HepG2 (cell line): ENCODE results near the gene GRM8. TPM values are rescaled to one million over a fixed set of nuclear protein-coding genes. Genes with fewer than 3 reads are reported as not detected.

Source experiments
- ATAC-seq: fragments of 200-7000 bp; cut with Tn5 transposase; 3 replicates; pipeline ENCODE4 v1.9.1; 2020; ENCODE audit warnings: mild to moderate bottlenecking, moderate library complexity
- BruUV-seq: library from RNA; stranded (reverse); fragments of 400-500 nt; replicated peaks from 2 replicates; lab custom pipeline; 2021; lab: Mats Ljungman, UMichigan
- CTCF ChIA-PET: fragments of 300-600 bp; formaldehyde crosslinking; extraction: SDS; loops from one replicate; lab custom pipeline; 2021; ENCODE audit warnings: low total read pairs, inconsistent platforms, low intra/inter-chr PET ratio; lab: Yijun Ruan, JAX
- POLR2A ChIA-PET: fragments of 350-600 bp; sonication (Branson Sonifier 250); formaldehyde crosslinking; loops from one replicate; lab custom pipeline; 2020; ENCODE audit warnings: antibody characterized with exemption, inconsistent platforms; lab: Yijun Ruan, JAX
- DNase-seq: peaks from one replicate; pipeline ENCODE4 v3.0.0-alpha.2; 2015; ENCODE audit warnings: low spot score
- FAIRE-seq: peaks from 3 replicates; lab custom pipeline; 2011; peaks lifted over from hg19 to GRCh38; lab: Jason Lieb, UNC
- H2AFZ ChIP-seq: one replicate; pipeline ENCODE4 v1.6.1; 2011; ENCODE audit warnings: low read length, inconsistent platforms
- H3K27ac ChIP-seq: fragments of 300-600 bp; 3 replicates; pipeline ENCODE4 v1.8.0; 2011; ENCODE audit warnings: mixed run types, mild to moderate bottlenecking, mixed read lengths, low read length, inconsistent platforms; ENCODE audit not compliant: insufficient read depth; ENCODE audit errors: extremely low read length
- H3K27me3 ChIP-seq, 2 experiments: fragments of 200-600 bp in 1 of 2; 2 replicates in 1 of 2; 3 replicates in 1 of 2; pipeline versions ENCODE4 v1.6.0 to v1.8.0; 2011; ENCODE audit warnings: low read length in 2 of 2, mild to moderate bottlenecking in 2 of 2, moderate library complexity in 2 of 2, inconsistent platforms in 1 of 2; ENCODE audit not compliant: insufficient read depth in 2 of 2, control insufficient read depth in 1 of 2
- H3K36me3 ChIP-seq, 2 experiments: fragments of 200-600 bp in 1 of 2; replicated peaks in 1 of 2; 2 replicates in 1 of 2; 3 replicates in 1 of 2; pipeline versions ENCODE4 v1.5.1 to v1.8.0; 2011; ENCODE audit warnings: low read length in 2 of 2, inconsistent platforms in 1 of 2; ENCODE audit not compliant: insufficient read depth in 2 of 2, control insufficient read depth in 1 of 2
- H3K4me1 ChIP-seq: 2 replicates; pipeline ENCODE4 v1.5.1; 2012; ENCODE audit warnings: low read length, inconsistent platforms; ENCODE audit not compliant: insufficient read depth
- H3K4me2 ChIP-seq: 2 replicates; pipeline ENCODE4 v1.6.0; 2011; ENCODE audit warnings: low read depth, low read length, inconsistent platforms
- H3K4me3 ChIP-seq, 3 experiments: fragments of 200-600 bp in 1 of 3; sonication (generic), shearing (Covaris generic) in 1 of 3; replicated peaks in 1 of 3; 2 replicates each; pipeline ENCODE4 v1.5.1; 2011 to 2016; ENCODE audit warnings: low read length in 3 of 3, inconsistent platforms in 2 of 3, low read depth in 2 of 3, mild to moderate bottlenecking in 2 of 3, control low read depth in 1 of 3, mixed read lengths in 1 of 3; ENCODE audit not compliant: insufficient read depth in 1 of 3
- H3K79me2 ChIP-seq: one replicate; pipeline ENCODE4 v1.6.1; 2011; ENCODE audit warnings: low read length, inconsistent platforms; ENCODE audit not compliant: insufficient read depth
- H3K9ac ChIP-seq: 2 replicates; pipeline ENCODE4 v1.6.0; 2011; ENCODE audit warnings: mild to moderate bottlenecking, low read depth, low read length, inconsistent platforms; ENCODE audit not compliant: insufficient read depth
- H3K9me3 ChIP-seq: 2 replicates; pipeline ENCODE4 v1.5.1; 2012; ENCODE audit warnings: mild to moderate bottlenecking, low read length
- H4K20me1 ChIP-seq: 2 replicates; pipeline ENCODE4 v1.6.0; 2011; ENCODE audit warnings: inconsistent platforms, mild to moderate bottlenecking, low read length, moderate library complexity; ENCODE audit not compliant: insufficient read depth
- FOSL2 ChIP-seq: sonication (generic); formaldehyde crosslinking; IDR thresholded peaks from 2 replicates; pipeline ENCODE4 v1.4.0; 2020; ENCODE audit warnings: missing genetic modification reagents
- FOXM1 ChIP-seq: sonication (generic); formaldehyde crosslinking; IDR thresholded peaks from 2 replicates; pipeline ENCODE4 v1.5.0; 2020; ENCODE audit warnings: missing genetic modification reagents
- MAFF ChIP-seq: IDR thresholded peaks from 2 replicates; pipeline ENCODE4 v1.6.1; 2011; ENCODE audit warnings: low read depth, low read length, improper control_type of control experiment
- MAFK ChIP-seq, 2 experiments: IDR thresholded peaks in 1 of 2; conservative IDR thresholded peaks in 1 of 2; 2 replicates each; pipeline ENCODE4 v1.6.1; 2011; ENCODE audit warnings: improper control_type of control experiment in 2 of 2, low read length in 2 of 2
- ZKSCAN1 ChIP-seq: fragments of 150-350 bp; IDR thresholded peaks from 2 replicates; pipeline ENCODE4 v1.6.1; 2014; ENCODE audit warnings: low read length
- ZNF724P ChIP-seq: sonication (generic); formaldehyde crosslinking; IDR thresholded peaks from 2 replicates; pipeline ENCODE4 v1.8.0; 2022; ENCODE audit warnings: missing genetic modification reagents, borderline replicate concordance
- WGBS: methylation state at CpG from one replicate; pipeline ENCODE4 v1.1.6; 2017; ENCODE audit warnings: low lambda C conversion rate; 5-methylcytosine and 5-hydroxymethylcytosine counted together
- in situ Hi-C: cut with HindIII; loops from 2 replicates; pipeline ENCODE4 v1.10.0; 2017; ENCODE audit warnings: low pct_unique_long_range_greater_than_20kb; ENCODE audit not compliant: extremely low pct_ligation_motif_present
- intact Hi-C: fragments of 100-400 bp; cut with micrococcal nuclease; formaldehyde crosslinking; loops from one replicate; pipeline ENCODE4 v1.10.0; 2022; ENCODE audit not compliant: unreplicated experiment
- polyA plus RNA-seq, 8 experiments: library from polyadenylated mRNA; depleted of rRNA in 3 of 8; stranded (reverse) in 7 of 8; unstranded in 1 of 8; fragments of >200 nt; fragmentation: Illumina TruSeq in 4 of 8; extraction: Trizol in 4 of 8; gene quantifications; 2 replicates each; pipeline versions ENCODE4 v1.2.1 to v1.2.3, GENCODE V29; 2011 to 2016; ENCODE audit warnings: low read depth in 4 of 8, missing spikeins in 1 of 8, mixed read lengths in 1 of 8; ENCODE audit not compliant: insufficient read depth in 1 of 8
- total RNA-seq, 5 experiments: library from RNA; depleted of rRNA; stranded (reverse); fragments of >200 nt; fragmentation: Illumina TruSeq; extraction: Trizol; gene quantifications; 2 replicates each; pipeline ENCODE4 v1.2.3, GENCODE V29; 2016; ENCODE audit warnings: low read depth in 1 of 5

Gene GRM8
- total and polyA plus RNA-seq, 2 of the 13 experiments (the other 11 are each of a cell fraction or from before 2014, with no cell fraction given), result not detected

DNA sequence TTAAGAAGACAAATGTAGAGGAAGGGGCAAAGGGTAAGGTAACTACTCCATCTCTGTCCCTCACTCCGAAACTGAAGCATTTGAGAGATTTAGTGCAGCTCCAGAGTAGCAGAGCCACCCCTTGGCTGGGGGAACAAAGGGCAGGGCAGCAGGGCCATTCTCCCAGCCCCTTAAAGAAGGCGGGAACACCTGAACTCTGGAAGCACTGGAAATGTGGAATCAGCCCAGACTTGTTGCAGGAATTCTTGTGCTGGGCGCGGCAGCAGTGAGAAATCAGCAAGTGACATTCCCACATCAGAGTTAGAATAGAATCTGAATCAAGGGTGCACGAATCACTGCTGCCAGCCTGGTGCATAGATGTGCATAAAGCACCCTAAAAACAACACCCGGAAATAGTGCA, 34.4 kb upstream of the GRM8 start:
- FAIRE-seq (no peak), ATAC-seq (no peak), DNase-seq (no peak)
- Histone ChIP-seq H3K36me3 (no peaks in the 10 kb centered on the region), H3K9me3 (no peaks in the 10 kb centered on the region), H3K27me3 (no peaks in the 10 kb centered on the region; a peak in 1 of 5 replicates), H3K4me1 (no peaks in the 10 kb centered on the region), H3K4me3 (no peak overlapping the region), H3K79me2 (no peaks in the 10 kb centered on the region), H2AFZ (no peak overlapping the region), H3K9ac (no peak overlapping the region), H4K20me1 (no peaks in the 10 kb centered on the region), H3K27ac (no peak overlapping the region), H3K4me2 (no peak overlapping the region)
- TF ChIP-seq FOXM1 (CRISPR knock-in tag) (no peak), FOSL2 (CRISPR knock-in tag) (no peak), ZKSCAN1 (no peak)
- BruUV-seq, result no TSS peak
- ChIA-PET POLR2A (no interaction called here), CTCF (no interaction called here)
- intact Hi-C loops, result no loop called here
- 4% methylated on average over 3 of the region's 6 CpGs for WGBS
- in situ Hi-C loops, result no loop called here

- H3K9me3 ChIP-seq, result no peaks in the 10 kb centered on the region
- TF ChIP-seq ZNF724P (CRISPR knock-in tag), result no peak
- TF ChIP-seq MAFK (conservative IDR thresholded peaks at IDR 0.05 in 1 of 2, IDR thresholded peaks at IDR 0.05 in 1 of 2; ENCODE audit: low read length in 2 of 2), result peak; percentile 63 to 65
- peak; percentile 64 for TF ChIP-seq MAFF
- TF ChIP-seq, all 625 proteins: peak for 2
- H2AFZ ChIP-seq, result no peak overlapping the region
- H3K4me1 ChIP-seq, result no peaks in the 10 kb centered on the region
- POLR2A ChIA-PET, result no interaction called here
- WGBS, result 85% methylated on average over 1 of the region's 1 CpG
- intact Hi-C loops (no loop called here), in situ Hi-C loops (no loop called here)
- H3K27ac ChIP-seq, result no peak overlapping the region
- no peak for ATAC-seq
- H3K27me3 ChIP-seq, result no peaks in the 10 kb centered on the region
- CTCF ChIA-PET, result no interaction called here
- H3K4me3 ChIP-seq, result no peak overlapping the region
- FAIRE-seq, result no peak
- H3K36me3 ChIP-seq, result no peaks in the 10 kb centered on the region
- no peak overlapping the region for H3K4me2 ChIP-seq
- H3K79me2 ChIP-seq, result no peaks in the 10 kb centered on the region
- no peaks in the 10 kb centered on the region for H4K20me1 ChIP-seq
- BruUV-seq, result no TSS peak
- H3K9ac ChIP-seq, result no peak overlapping the region
- no peak for DNase-seq
These were observed 17.4 kb upstream of the GRM8 start for GRCh38 chr7:127270093-127270492.
